Neuron (in vitro differentiated cells): ENCODE data around the gene KRT16.
"Not testable (repeated sequence)": the region's sequence is repeated elsewhere in the genome, so short reads cannot be mapped to it uniquely, and the experiment has no call there.

Source experiments
- H2AFZ ChIP-seq: one replicate; pipeline ENCODE4 v1.6.1; 2013; ENCODE audit warnings: low read depth, mild to moderate bottlenecking, inconsistent platforms, low read length, moderate library complexity
- H3K27me3 ChIP-seq: one replicate; pipeline ENCODE4 v1.6.1; 2013; ENCODE audit warnings: low read length; ENCODE audit not compliant: insufficient read depth
- H3K36me3 ChIP-seq: one replicate; pipeline ENCODE4 v1.6.1; 2013; ENCODE audit warnings: low read length; ENCODE audit not compliant: insufficient read depth
- H3K4me1 ChIP-seq: one replicate; pipeline ENCODE4 v1.6.1; 2013; ENCODE audit warnings: low read length; ENCODE audit not compliant: insufficient read depth
- H3K4me3 ChIP-seq: 2 replicates; pipeline ENCODE4 v1.5.1; 2013; ENCODE audit warnings: mild to moderate bottlenecking, low read length, moderate library complexity
- H3K9me3 ChIP-seq: one replicate; pipeline ENCODE4 v1.6.1; 2013; ENCODE audit warnings: low read length

Gene KRT16

GRCh38 chr17:41652461-41652970, 39.9 kb upstream of the KRT16 start:
- Histone ChIP-seq H3K4me3 (no peak overlapping the region), H3K4me1 (peaks cover 3% of the 10 kb centered on the region)

GRCh38 chr17:41651625-41652460, 39.3 kb upstream of the KRT16 start:
- Histone ChIP-seq H3K27me3 (peaks cover 29% of the 10 kb centered on the region), H3K4me1 (peaks cover 3% of the 10 kb centered on the region), H3K4me3 (no peak overlapping the region), H3K36me3 (no peaks in the 10 kb centered on the region), H2AFZ (no peak overlapping the region), H3K9me3 (no peaks in the 10 kb centered on the region)

More at GRCh38 chr17:41652461-41652970, 39.9 kb upstream of the KRT16 start:
- H3K36me3 ChIP-seq, result no peaks in the 10 kb centered on the region
- no peaks in the 10 kb centered on the region for H3K9me3 ChIP-seq
- no peak overlapping the region for H2AFZ ChIP-seq
- H3K27me3 ChIP-seq, result peaks cover 30% of the 10 kb centered on the region

GRCh38 chr17:41650794-41651624, 38.4 kb upstream of the KRT16 start:
- Histone ChIP-seq H3K9me3 (no peaks in the 10 kb centered on the region), H3K27me3 (peaks cover 21% of the 10 kb centered on the region)

GRCh38 chr17:41649923-41650519, 37.5 kb upstream of the KRT16 start:
- Histone ChIP-seq H3K27me3 (peaks cover 13% of the 10 kb centered on the region), H2AFZ (no peak overlapping the region), H3K4me1 (peaks cover 3% of the 10 kb centered on the region), H3K36me3 (no peaks in the 10 kb centered on the region), H3K9me3 (no peaks in the 10 kb centered on the region), H3K4me3 (no peak overlapping the region)

More at GRCh38 chr17:41650794-41651624, 38.4 kb upstream of the KRT16 start:
- Histone ChIP-seq H3K4me3 (no peak overlapping the region), H3K4me1 (peaks cover 3% of the 10 kb centered on the region), H3K36me3 (no peaks in the 10 kb centered on the region), H2AFZ (no peak overlapping the region)

GRCh38 chr17:41648411-41649195, 36.0 kb upstream of the KRT16 start:
- Histone ChIP-seq H3K4me1 (peaks cover 3% of the 10 kb centered on the region), H3K27me3 (peaks cover 3% of the 10 kb centered on the region), H3K4me3 (no peak overlapping the region), H3K36me3 (no peaks in the 10 kb centered on the region), H2AFZ (no peak overlapping the region), H3K9me3 (no peaks in the 10 kb centered on the region)

- no peaks in the 10 kb centered on the region for H3K9me3 ChIP-seq
- peaks cover 3% of the 10 kb centered on the region for H3K4me1 ChIP-seq
- no peak overlapping the region for H2AFZ ChIP-seq
- H3K36me3 ChIP-seq, result no peaks in the 10 kb centered on the region
- H3K27me3 ChIP-seq, result peaks cover 2% of the 10 kb centered on the region
- no peak overlapping the region for H3K4me3 ChIP-seq
Measured at GRCh38 chr17:41647940-41648410, 35.4 kb upstream of the KRT16 start.

- peaks cover 3% of the 10 kb centered on the region for H3K4me1 ChIP-seq
- H2AFZ ChIP-seq, result no peak overlapping the region
- no peak overlapping the region for H3K4me3 ChIP-seq
- H3K27me3 ChIP-seq, result peaks cover 2% of the 10 kb centered on the region
- H3K36me3 ChIP-seq, result no peaks in the 10 kb centered on the region
- H3K9me3 ChIP-seq, result no peaks in the 10 kb centered on the region
Measured at GRCh38 chr17:41647038-41647813, 34.7 kb upstream of the KRT16 start.

GRCh38 chr17:41642252-41643156, 29.9 kb upstream of the KRT16 start:
- no peak overlapping the region for H2AFZ ChIP-seq
- H3K27me3 ChIP-seq, result peaks cover 2% of the 10 kb centered on the region
- no peaks in the 10 kb centered on the region for H3K36me3 ChIP-seq
- H3K9me3 ChIP-seq, result no peaks in the 10 kb centered on the region
- no peaks in the 10 kb centered on the region for H3K4me1 ChIP-seq
- H3K4me3 ChIP-seq, result no peak overlapping the region

GRCh38 chr17:41640596-41640995, 28.0 kb upstream of the KRT16 start:
- not testable (repeated sequence) for H3K36me3 ChIP-seq, H3K9me3 ChIP-seq, H3K27me3 ChIP-seq

GRCh38 chr17:41639492-41640473, 27.2 kb upstream of the KRT16 start:
- Histone ChIP-seq H3K27me3 (peaks cover 2% of the 10 kb centered on the region), H3K4me3 (no peak overlapping the region), H2AFZ (no peak overlapping the region), H3K9me3 (no peaks in the 10 kb centered on the region), H3K36me3 (no peaks in the 10 kb centered on the region), H3K4me1 (no peaks in the 10 kb centered on the region)

More at GRCh38 chr17:41640596-41640995, 28.0 kb upstream of the KRT16 start:
- H3K4me1 ChIP-seq, H2AFZ ChIP-seq, H3K4me3 ChIP-seq: not testable (repeated sequence)
